ENCODE measurements around the gene FMNL2. TPM values are rescaled to one million over a fixed set of nuclear protein-coding genes. Genes with fewer than 3 reads are reported as not detected.

The FMNL2 gene
- total RNA-seq, 1 experiment from 2014 or later, result 46.5 TPM

- no peak for DNase-seq
- H3K9me3 Mint-ChIP-seq (ENCODE audit: low read depth, unreplicated experiment), result no peaks in the 10 kb centered on the region
- no TSS peak for BruUV-seq (replicated peaks)
- TF ChIP-seq CTCF (IDR thresholded peaks at IDR 0.05; ENCODE audit: unreplicated experiment), result no peak
- H3K27me3 Mint-ChIP-seq (ENCODE audit: unreplicated experiment), result no peaks in the 10 kb centered on the region
- H3K36me3 Mint-ChIP-seq (ENCODE audit: insufficient read depth, unreplicated experiment), result peaks cover 53% of the 10 kb centered on the region
- intact Hi-C loops (cut with micrococcal nuclease; ENCODE audit: unreplicated experiment), result no loop called here
- H3K27ac Mint-ChIP-seq (ENCODE audit: unreplicated experiment), result no peak overlapping the region
- no peak overlapping the region for H3K4me3 Mint-ChIP-seq (ENCODE audit: low read depth, unreplicated experiment)
- CTCF ChIA-PET, result interaction anchor here (0.6 kb wide), 1 partner anchor 466 kb away, joined by 3 read pairs; no protein-coding TSS in a partner anchor
- no peaks in the 10 kb centered on the region for H3K4me1 Mint-ChIP-seq (ENCODE audit: low read depth, unreplicated experiment)
Observed at GRCh38 chr2:152646264-152646663, 311.3 kb downstream of the FMNL2 start.

GRCh38 chr2:152646775-152647174 lies 311.8 kb downstream of the FMNL2 start:
- no peak for DNase-seq
- no peaks in the 10 kb centered on the region for H3K27me3 Mint-ChIP-seq (ENCODE audit: unreplicated experiment)
- TF ChIP-seq CTCF (IDR thresholded peaks at IDR 0.05; ENCODE audit: unreplicated experiment), result no peak
- H3K36me3 Mint-ChIP-seq (ENCODE audit: insufficient read depth, unreplicated experiment), result peaks cover 52% of the 10 kb centered on the region
- no peak overlapping the region for H3K27ac Mint-ChIP-seq (ENCODE audit: unreplicated experiment)
- no TSS peak for BruUV-seq (replicated peaks)
- no peak overlapping the region for H3K4me3 Mint-ChIP-seq (ENCODE audit: low read depth, unreplicated experiment)
- CTCF ChIA-PET, result interaction anchor here (0.6 kb wide), 1 partner anchor 467 kb away, joined by 3 read pairs; no protein-coding TSS in a partner anchor
- H3K4me1 Mint-ChIP-seq (ENCODE audit: low read depth, unreplicated experiment), result no peaks in the 10 kb centered on the region
- intact Hi-C loops (cut with micrococcal nuclease; ENCODE audit: unreplicated experiment), result no loop called here
- no peaks in the 10 kb centered on the region for H3K9me3 Mint-ChIP-seq (ENCODE audit: low read depth, unreplicated experiment)

- BruUV-seq (replicated peaks), result no TSS peak
- no peak overlapping the region for H3K4me3 Mint-ChIP-seq (ENCODE audit: low read depth, unreplicated experiment)
- no peak for TF ChIP-seq CTCF (IDR thresholded peaks at IDR 0.05; ENCODE audit: unreplicated experiment)
- no peaks in the 10 kb centered on the region for H3K9me3 Mint-ChIP-seq (ENCODE audit: low read depth, unreplicated experiment)
- CTCF ChIA-PET, result no interaction called here
- H3K36me3 Mint-ChIP-seq (ENCODE audit: insufficient read depth, unreplicated experiment), result peaks cover 45% of the 10 kb centered on the region
- no peaks in the 10 kb centered on the region for H3K4me1 Mint-ChIP-seq (ENCODE audit: low read depth, unreplicated experiment)
- intact Hi-C loops (cut with micrococcal nuclease; ENCODE audit: unreplicated experiment), result no loop called here
- no peaks in the 10 kb centered on the region for H3K27me3 Mint-ChIP-seq (ENCODE audit: unreplicated experiment)
- H3K27ac Mint-ChIP-seq (ENCODE audit: unreplicated experiment), result no peak overlapping the region
- DNase-seq, result no peak
Observed at GRCh38 chr2:152647552-152647951, 312.6 kb downstream of the FMNL2 start.

GRCh38 chr2:152648336-152648735 lies 313.4 kb downstream of the FMNL2 start:
- CTCF ChIA-PET, result no interaction called here
- BruUV-seq (replicated peaks), result no TSS peak
- Mint-ChIP-seq H3K36me3 (ENCODE audit: insufficient read depth, unreplicated experiment) (peaks cover 39% of the 10 kb centered on the region), H3K9me3 (ENCODE audit: low read depth, unreplicated experiment) (no peaks in the 10 kb centered on the region), H3K4me1 (ENCODE audit: low read depth, unreplicated experiment) (no peaks in the 10 kb centered on the region), H3K27ac (ENCODE audit: unreplicated experiment) (no peak overlapping the region), H3K27me3 (ENCODE audit: unreplicated experiment) (no peaks in the 10 kb centered on the region), H3K4me3 (ENCODE audit: low read depth, unreplicated experiment) (no peak overlapping the region)
- no peak for TF ChIP-seq CTCF (IDR thresholded peaks at IDR 0.05; ENCODE audit: unreplicated experiment)
- DNase-seq, result no peak
- intact Hi-C loops (cut with micrococcal nuclease; ENCODE audit: unreplicated experiment), result no loop called here

Measured in Calu3 (cell line).